Neural crest cell (in vitro differentiated cells): Measurements from ENCODE around the gene CHST13. TPM values are rescaled to one million over a fixed set of nuclear protein-coding genes. Genes with fewer than 3 reads are reported as not detected.

Source experiments
- DNase-seq: peaks from one replicate; pipeline ENCODE4 v3.0.0; 2021; ENCODE audit warnings: low read depth, mixed read lengths, low spot score
- H3K27ac Mint-ChIP-seq: one replicate; pipeline ENCODE4 v1.8.0; 2021; ENCODE audit warnings: mild to moderate bottlenecking, mixed read lengths; ENCODE audit not compliant: unreplicated experiment
- H3K27me3 Mint-ChIP-seq: 2 replicates; pipeline ENCODE4 v1.8.0; 2021; ENCODE audit warnings: low read depth, mild to moderate bottlenecking, mixed read lengths
- H3K36me3 Mint-ChIP-seq: 2 replicates; pipeline ENCODE4 v1.8.0; 2021; ENCODE audit warnings: low read depth, mild to moderate bottlenecking, mixed read lengths
- H3K4me1 Mint-ChIP-seq: 2 replicates; pipeline ENCODE4 v1.8.0; 2021; ENCODE audit warnings: mixed read lengths
- H3K4me3 Mint-ChIP-seq: one replicate; pipeline ENCODE4 v1.8.0; 2021; ENCODE audit warnings: mild to moderate bottlenecking, mixed read lengths
- H3K9me3 Mint-ChIP-seq: 2 replicates; pipeline ENCODE4 v1.8.0; 2021; ENCODE audit warnings: mixed read lengths
- CTCF ChIP-seq: fragments of 200-600 bp; sonication (generic); conservative IDR thresholded peaks from 2 replicates; pipeline ENCODE4 v1.5.0; 2021; ENCODE audit warnings: antibody characterized with exemption, mild to moderate bottlenecking
- total RNA-seq: library from RNA; stranded (reverse); gene quantifications from 2 replicates; pipeline ENCODE4 v1.2.1, GENCODE V29; 2021

CHST13 gene
- total RNA-seq, 1 donor from 2014 or later = 0.19 TPM

GRCh38 chr3:126518779-126519177 is 5.2 kb upstream of the CHST13 start:
- TF ChIP-seq CTCF = no peak
- Mint-ChIP-seq H3K4me3 (no peak overlapping the region), H3K27me3 (peaks cover 18% of the 10 kb centered on the region), H3K27ac (no peak overlapping the region), H3K36me3 (no peaks in the 10 kb centered on the region), H3K4me1 (peaks cover 13% of the 10 kb centered on the region), H3K9me3 (no peaks in the 10 kb centered on the region)
- no peak for DNase-seq

- no peak for DNase-seq
- Mint-ChIP-seq H3K36me3 (no peaks in the 10 kb centered on the region), H3K4me1 (peaks cover 13% of the 10 kb centered on the region), H3K27me3 (peaks cover 24% of the 10 kb centered on the region), H3K27ac (no peak overlapping the region), H3K4me3 (no peak overlapping the region), H3K9me3 (no peaks in the 10 kb centered on the region)
- no peak for TF ChIP-seq CTCF
Measured at GRCh38 chr3:126519506-126520455, 4.2 kb upstream of the CHST13 start.

- DNase-seq = no peak
- H3K36me3 Mint-ChIP-seq = no peaks in the 10 kb centered on the region
- H3K4me3 Mint-ChIP-seq = no peak overlapping the region
- no peak for TF ChIP-seq CTCF
- peaks cover 13% of the 10 kb centered on the region for H3K4me1 Mint-ChIP-seq
- no peaks in the 10 kb centered on the region for H3K9me3 Mint-ChIP-seq
- H3K27me3 Mint-ChIP-seq = peaks cover 33% of the 10 kb centered on the region
- H3K27ac Mint-ChIP-seq = no peak overlapping the region
Measured at GRCh38 chr3:126521122-126521891, 2.6 kb upstream of the CHST13 start.

- no peaks in the 10 kb centered on the region for H3K36me3 Mint-ChIP-seq
- no peak overlapping the region for H3K27ac Mint-ChIP-seq
- peak overlapping the region; percentile 54 for H3K4me3 Mint-ChIP-seq
- peaks cover 33% of the 10 kb centered on the region for H3K27me3 Mint-ChIP-seq
- peak; percentile 75 for DNase-seq
- peaks cover 13% of the 10 kb centered on the region for H3K4me1 Mint-ChIP-seq
- no peaks in the 10 kb centered on the region for H3K9me3 Mint-ChIP-seq
- TF ChIP-seq CTCF = peak; percentile 88
Measured at GRCh38 chr3:126522363-126522788, 1.6 kb upstream of the CHST13 start.

GRCh38 chr3:126524429-126524988 is 554 bp downstream of the CHST13 start:
- no peak for DNase-seq
- H3K4me3 Mint-ChIP-seq = peak overlapping the region; percentile 68
- H3K4me1 Mint-ChIP-seq = peaks cover 9% of the 10 kb centered on the region
- H3K36me3 Mint-ChIP-seq = no peaks in the 10 kb centered on the region
- no peak overlapping the region for H3K27ac Mint-ChIP-seq
- no peak for TF ChIP-seq CTCF
- H3K27me3 Mint-ChIP-seq = peaks cover 39% of the 10 kb centered on the region
- H3K9me3 Mint-ChIP-seq = no peaks in the 10 kb centered on the region
